ENCODE measurements around the gene LASP1. TPM values are rescaled to one million over a fixed set of nuclear protein-coding genes. Genes with fewer than 3 reads are reported as not detected.

Gene LASP1
- total RNA-seq, 1 experiment from 2014 or later = 106 TPM

DNA sequence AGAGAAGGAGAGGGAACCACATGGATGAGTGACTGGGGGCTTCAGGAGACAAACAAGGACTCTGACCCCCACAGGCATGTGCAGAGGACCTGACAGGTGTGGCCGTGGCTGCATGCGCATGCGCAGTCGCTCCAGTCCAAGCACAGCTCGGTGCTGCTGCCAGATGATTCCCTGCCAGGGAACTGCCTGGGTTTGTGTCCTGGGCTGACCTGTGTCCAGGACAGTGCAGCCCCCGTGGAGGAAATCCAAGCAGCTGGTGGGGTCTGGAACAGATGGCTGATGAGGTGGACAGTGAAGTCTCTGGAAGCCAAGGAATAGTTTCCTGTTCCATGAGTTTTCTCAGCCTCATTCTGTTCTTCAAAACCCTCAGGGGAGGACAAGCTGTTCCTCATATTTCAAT, 27.3 kb downstream of the LASP1 start:
- BruUV-seq (replicated peaks) = no TSS peak

DNA sequence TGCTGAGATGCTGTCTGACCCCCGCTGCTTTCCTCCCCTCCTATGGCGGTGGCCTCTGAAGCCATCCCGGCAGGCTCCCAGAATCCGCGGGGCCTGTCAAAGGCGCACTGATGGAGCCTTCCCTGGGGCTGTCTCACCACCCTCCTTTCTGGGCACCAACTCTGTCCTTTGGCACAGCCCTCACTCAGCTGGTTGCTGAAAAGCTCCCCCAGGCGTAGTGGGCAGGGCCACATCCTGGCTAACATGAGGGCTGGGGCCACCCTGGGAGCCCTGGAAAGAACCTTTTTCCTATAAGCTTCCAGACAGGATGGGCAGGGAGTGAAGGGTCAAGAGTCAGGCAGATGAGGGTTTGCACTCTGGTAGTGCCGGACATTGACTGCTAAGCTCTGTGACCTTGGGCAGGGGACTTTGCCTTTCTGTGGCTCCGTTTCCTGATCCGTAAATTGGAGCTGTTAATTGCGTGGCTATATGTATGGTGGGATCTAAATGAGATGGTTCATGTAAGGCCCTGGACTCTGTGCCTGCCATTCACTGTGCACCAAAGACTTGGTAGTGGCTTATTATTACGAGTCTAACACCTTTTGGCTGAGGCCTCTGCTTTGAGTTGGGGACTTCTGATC, 27.9 kb downstream of the LASP1 start:
- H3K4me3 ChIP-seq (ENCODE audit: low read length) = no peak overlapping the region
- H3K79me2 ChIP-seq (ENCODE audit: low read length) = 0 out of 2 replicates have a peak, but pooled peaks cover 5% of the 10 kb centered on the region
- H2AFZ ChIP-seq (ENCODE audit: low read length) = no peak overlapping the region
- no TSS peak for BruUV-seq (replicated peaks)
- CTCF ChIA-PET = no interaction called here
- intact Hi-C loops (cut with micrococcal nuclease) = no loop called here
- no peaks in the 10 kb centered on the region for H3F3A ChIP-seq (ENCODE audit: low read length, unreplicated experiment)
- TF ChIP-seq EZH2phosphoT487 (IDR thresholded peaks at IDR 0.05; ENCODE audit: borderline replicate concordance, low read length) (no peak), EZH2 (IDR thresholded peaks at IDR 0.05; ENCODE audit: low read length, unreplicated experiment) (no peak)
- TF ChIP-seq, protein P1, sequence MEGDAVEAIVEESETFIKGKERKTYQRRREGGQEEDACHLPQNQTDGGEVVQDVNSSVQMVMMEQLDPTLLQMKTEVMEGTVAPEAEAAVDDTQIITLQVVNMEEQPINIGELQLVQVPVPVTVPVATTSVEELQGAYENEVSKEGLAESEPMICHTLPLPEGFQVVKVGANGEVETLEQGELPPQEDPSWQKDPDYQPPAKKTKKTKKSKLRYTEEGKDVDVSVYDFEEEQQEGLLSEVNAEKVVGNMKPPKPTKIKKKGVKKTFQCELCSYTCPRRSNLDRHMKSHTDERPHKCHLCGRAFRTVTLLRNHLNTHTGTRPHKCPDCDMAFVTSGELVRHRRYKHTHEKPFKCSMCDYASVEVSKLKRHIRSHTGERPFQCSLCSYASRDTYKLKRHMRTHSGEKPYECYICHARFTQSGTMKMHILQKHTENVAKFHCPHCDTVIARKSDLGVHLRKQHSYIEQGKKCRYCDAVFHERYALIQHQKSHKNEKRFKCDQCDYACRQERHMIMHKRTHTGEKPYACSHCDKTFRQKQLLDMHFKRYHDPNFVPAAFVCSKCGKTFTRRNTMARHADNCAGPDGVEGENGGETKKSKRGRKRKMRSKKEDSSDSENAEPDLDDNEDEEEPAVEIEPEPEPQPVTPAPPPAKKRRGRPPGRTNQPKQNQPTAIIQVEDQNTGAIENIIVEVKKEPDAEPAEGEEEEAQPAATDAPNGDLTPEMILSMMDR (conservative IDR thresholded peaks at IDR 0.05; ENCODE audit: low read depth, low read length) = no peak
- peaks cover 6% of the 10 kb centered on the region for H3K36me3 ChIP-seq (ENCODE audit: low read depth, low read length)
- H3K27ac ChIP-seq (ENCODE audit: low read length) = peak overlapping the region; percentile 64
- DNase-seq = no peak
- H3K9me2 ChIP-seq (replicated peaks; ENCODE audit: low read length) = no peaks in the 10 kb centered on the region
- peaks cover 37% of the 10 kb centered on the region for H3K4me1 ChIP-seq (ENCODE audit: insufficient read depth, low read length)
- peak; percentile 19 for ATAC-seq
- POLR2A ChIA-PET (ENCODE audit: unreplicated experiment) = no interaction called here
- no peak overlapping the region for H3K4me2 ChIP-seq (ENCODE audit: low read length)
- no peak overlapping the region for H3K9ac ChIP-seq (ENCODE audit: low read length)
- no peaks in the 10 kb centered on the region for H3K27me3 ChIP-seq (ENCODE audit: low read length)
- no peaks in the 10 kb centered on the region for H4K20me1 ChIP-seq (ENCODE audit: low read length)
- no peaks in the 10 kb centered on the region for H3K9me3 ChIP-seq (ENCODE audit: low read length)

More for the DNA sequence above, 27.3 kb downstream of the LASP1 start:
- DNase-seq = no peak
- Histone ChIP-seq H3K4me3 (ENCODE audit: low read length) (no peak overlapping the region), H3K9me3 (ENCODE audit: low read length) (no peaks in the 10 kb centered on the region), H3K9me2 (replicated peaks; ENCODE audit: low read length) (no peaks in the 10 kb centered on the region), H3K36me3 (ENCODE audit: low read depth, low read length) (peaks cover 6% of the 10 kb centered on the region), H4K20me1 (ENCODE audit: low read length) (no peaks in the 10 kb centered on the region), H3K9ac (ENCODE audit: low read length) (no peak overlapping the region), H3K4me1 (ENCODE audit: insufficient read depth, low read length) (peaks cover 37% of the 10 kb centered on the region), H3F3A (ENCODE audit: low read length, unreplicated experiment) (no peaks in the 10 kb centered on the region), H3K4me2 (ENCODE audit: low read length) (no peak overlapping the region), H3K79me2 (ENCODE audit: low read length) (0 out of 2 replicates have a peak, but pooled peaks cover 4% of the 10 kb centered on the region), H2AFZ (ENCODE audit: low read length) (no peak overlapping the region), H3K27ac (ENCODE audit: low read length) (no peak overlapping the region), H3K27me3 (ENCODE audit: low read length) (no peaks in the 10 kb centered on the region)
- TF ChIP-seq, protein P1 (conservative IDR thresholded peaks at IDR 0.05; ENCODE audit: low read depth, low read length) = no peak
- TF ChIP-seq EZH2 (IDR thresholded peaks at IDR 0.05; ENCODE audit: low read length, unreplicated experiment) (no peak), EZH2phosphoT487 (IDR thresholded peaks at IDR 0.05; ENCODE audit: borderline replicate concordance, low read length) (no peak)
- no peak for ATAC-seq
- ChIA-PET CTCF (no interaction called here), POLR2A (ENCODE audit: unreplicated experiment) (no interaction called here)
- intact Hi-C loops (cut with micrococcal nuclease) = no loop called here

DNA sequence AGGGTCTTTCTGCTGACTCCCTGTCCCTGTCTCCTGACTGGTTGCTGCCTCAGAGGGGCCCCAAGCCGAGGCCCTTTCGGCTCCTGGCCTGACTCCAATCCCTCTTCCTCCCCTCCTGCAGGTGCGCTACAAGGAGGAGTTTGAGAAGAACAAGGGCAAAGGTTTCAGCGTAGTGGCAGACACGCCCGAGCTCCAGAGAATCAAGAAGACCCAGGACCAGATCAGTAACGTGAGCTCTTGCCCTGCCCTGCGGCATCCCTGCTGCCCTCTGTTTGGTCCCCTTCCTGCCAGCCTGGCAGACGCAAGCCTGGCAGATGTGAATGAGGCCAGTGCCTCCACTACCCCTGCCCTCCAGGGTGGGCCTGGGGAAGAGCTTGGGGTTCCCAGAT, 28.4 kb downstream of the LASP1 start:
- POLR2A ChIA-PET (ENCODE audit: unreplicated experiment) = no interaction called here

More for the DNA sequence above, 28.4 kb downstream of the LASP1 start:
- Histone ChIP-seq H3K9ac (ENCODE audit: low read length) (no peak overlapping the region), H3K4me2 (ENCODE audit: low read length) (no peak overlapping the region), H3K27ac (ENCODE audit: low read length) (peak overlapping the region; percentile 64), H3K36me3 (ENCODE audit: low read depth, low read length) (peaks cover 11% of the 10 kb centered on the region), H3K4me3 (ENCODE audit: low read length) (no peak overlapping the region), H4K20me1 (ENCODE audit: low read length) (no peaks in the 10 kb centered on the region), H3K4me1 (ENCODE audit: insufficient read depth, low read length) (peaks cover 37% of the 10 kb centered on the region), H3K9me3 (ENCODE audit: low read length) (no peaks in the 10 kb centered on the region), H3K27me3 (ENCODE audit: low read length) (no peaks in the 10 kb centered on the region), H2AFZ (ENCODE audit: low read length) (no peak overlapping the region), H3K79me2 (ENCODE audit: low read length) (peaks cover 8% of the 10 kb centered on the region; the same call in 1 of the 2 replicates), H3F3A (ENCODE audit: low read length, unreplicated experiment) (no peaks in the 10 kb centered on the region), H3K9me2 (replicated peaks; ENCODE audit: low read length) (no peaks in the 10 kb centered on the region)
- CTCF ChIA-PET = no interaction called here
- intact Hi-C loops (cut with micrococcal nuclease) = no loop called here
- TF ChIP-seq EZH2phosphoT487 (IDR thresholded peaks at IDR 0.05; ENCODE audit: borderline replicate concordance, low read length) (no peak), EZH2 (IDR thresholded peaks at IDR 0.05; ENCODE audit: low read length, unreplicated experiment) (no peak)
- TF ChIP-seq, protein P1 (conservative IDR thresholded peaks at IDR 0.05; ENCODE audit: low read depth, low read length) = no peak
- no peak for DNase-seq
- peak; percentile 19 for ATAC-seq
- no TSS peak for BruUV-seq (replicated peaks)
